Thoracic aorta (tissue), 2 donors: ENCODE results near the gene MB. TPM values are rescaled to one million over a fixed set of nuclear protein-coding genes. Genes with fewer than 3 reads are reported as not detected.

Experiments used
- ATAC-seq: fragments of 150-250 bp; one replicate; pipeline ENCODE4 v1.8.0; 2017; ENCODE audit warnings: low read depth; ENCODE audit not compliant: insufficient number of reproducible peaks, low FRiP score
- DNase-seq: peaks from one replicate; pipeline ENCODE4 v3.0.0-alpha.2; 2020; ENCODE audit warnings: low spot score
- H3K27ac ChIP-seq, 2 donors: fragments of 200-600 bp; sonication (generic); 1 replicate in 1 of 2; 2 replicates in 1 of 2; pipeline ENCODE4 v1.5.1; 2016; ENCODE audit warnings: mild to moderate bottlenecking in 2 of 2, moderate library complexity in 2 of 2
- H3K27me3 ChIP-seq: fragments of 200-600 bp; sonication (generic); replicated peaks from 2 replicates; pipeline ENCODE4 v1.6.0; 2016; ENCODE audit warnings: mild to moderate bottlenecking; ENCODE audit not compliant: insufficient read depth
- H3K36me3 ChIP-seq: fragments of 200-600 bp; sonication (generic); one replicate; pipeline ENCODE4 v1.5.1; 2016
- H3K4me1 ChIP-seq, 2 donors: fragments of 200-600 bp; sonication (generic); 1 replicate in 1 of 2; 2 replicates in 1 of 2; pipeline versions ENCODE4 v1.5.1 to v1.6.0; 2016; ENCODE audit warnings: low read depth in 2 of 2, mild to moderate bottlenecking in 1 of 2; ENCODE audit not compliant: control insufficient read depth in 1 of 2
- H3K4me3 ChIP-seq: fragments of 200-600 bp; sonication (generic); 2 replicates; pipeline ENCODE4 v1.5.1; 2016; ENCODE audit warnings: mild to moderate bottlenecking
- H3K9me3 ChIP-seq: fragments of 200-600 bp; sonication (generic); 2 replicates; pipeline ENCODE4 v1.5.1; 2016
- total RNA-seq, 2 donors: library from RNA; depleted of rRNA; stranded (reverse); fragments of >200 nt; gene quantifications; one replicate each; pipeline versions ENCODE4 v1.1.0 to v1.2.3, GENCODE V29; 2016
- TF ChIP-seq, protein P1 (sequence below): fragments of 200-600 bp; sonication (generic); IDR thresholded peaks from one replicate; pipeline ENCODE4 v1.5.1; 2019; ENCODE audit warnings: antibody characterized with exemption

The MB gene
- total RNA-seq, 2 donors from 2014 or later = not detected

GRCh38 chr22:35637254-35637653 is 20.1 kb upstream of the MB start:
- Histone ChIP-seq H3K27ac (peak overlapping the region in 1 of 2 donors; percentile 64), H3K4me3 (no peak overlapping the region), H3K9me3 (no peaks in the 10 kb centered on the region), H3K4me1 (peaks cover 5 to 20% of the 10 kb centered on the region in 2 donors), H3K36me3 (no peaks in the 10 kb centered on the region), H3K27me3 (no peaks in the 10 kb centered on the region)
- ATAC-seq (no peak), DNase-seq (no peak)
- TF ChIP-seq, protein P1, sequence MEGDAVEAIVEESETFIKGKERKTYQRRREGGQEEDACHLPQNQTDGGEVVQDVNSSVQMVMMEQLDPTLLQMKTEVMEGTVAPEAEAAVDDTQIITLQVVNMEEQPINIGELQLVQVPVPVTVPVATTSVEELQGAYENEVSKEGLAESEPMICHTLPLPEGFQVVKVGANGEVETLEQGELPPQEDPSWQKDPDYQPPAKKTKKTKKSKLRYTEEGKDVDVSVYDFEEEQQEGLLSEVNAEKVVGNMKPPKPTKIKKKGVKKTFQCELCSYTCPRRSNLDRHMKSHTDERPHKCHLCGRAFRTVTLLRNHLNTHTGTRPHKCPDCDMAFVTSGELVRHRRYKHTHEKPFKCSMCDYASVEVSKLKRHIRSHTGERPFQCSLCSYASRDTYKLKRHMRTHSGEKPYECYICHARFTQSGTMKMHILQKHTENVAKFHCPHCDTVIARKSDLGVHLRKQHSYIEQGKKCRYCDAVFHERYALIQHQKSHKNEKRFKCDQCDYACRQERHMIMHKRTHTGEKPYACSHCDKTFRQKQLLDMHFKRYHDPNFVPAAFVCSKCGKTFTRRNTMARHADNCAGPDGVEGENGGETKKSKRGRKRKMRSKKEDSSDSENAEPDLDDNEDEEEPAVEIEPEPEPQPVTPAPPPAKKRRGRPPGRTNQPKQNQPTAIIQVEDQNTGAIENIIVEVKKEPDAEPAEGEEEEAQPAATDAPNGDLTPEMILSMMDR = no peak

GRCh38 chr22:35634943-35635540 is 17.9 kb upstream of the MB start:
- ATAC-seq (no peak), DNase-seq (no peak)
- Histone ChIP-seq H3K36me3 (no peaks in the 10 kb centered on the region), H3K9me3 (no peaks in the 10 kb centered on the region), H3K27ac (no peak overlapping the region), H3K4me3 (no peak overlapping the region), H3K4me1 (peaks cover 5 to 26% of the 10 kb centered on the region in 2 donors), H3K27me3 (no peaks in the 10 kb centered on the region)
- TF ChIP-seq, protein P1 = no peak

GRCh38 chr22:35634015-35634414 is 16.9 kb upstream of the MB start:
- peaks cover 12 to 35% of the 10 kb centered on the region in 2 donors for H3K4me1 ChIP-seq
- no peaks in the 10 kb centered on the region for H3K27me3 ChIP-seq
- ATAC-seq = no peak
- H3K27ac ChIP-seq = no peak overlapping the region
- no peaks in the 10 kb centered on the region for H3K36me3 ChIP-seq
- no peak overlapping the region for H3K4me3 ChIP-seq
- H3K9me3 ChIP-seq = no peaks in the 10 kb centered on the region
- TF ChIP-seq, protein P1 = no peak
- DNase-seq = no peak

- H3K36me3 ChIP-seq = no peaks in the 10 kb centered on the region
- H3K4me3 ChIP-seq = no peak overlapping the region
- no peak overlapping the region for H3K27ac ChIP-seq
- TF ChIP-seq, protein P1 = no peak
- DNase-seq = no peak
- H3K9me3 ChIP-seq = no peaks in the 10 kb centered on the region
- no peak for ATAC-seq
- H3K4me1 ChIP-seq = peaks cover 7 to 33% of the 10 kb centered on the region in 2 donors
- H3K27me3 ChIP-seq = no peaks in the 10 kb centered on the region
Measured at GRCh38 chr22:35633520-35633919, 16.4 kb upstream of the MB start.

- TF ChIP-seq, protein P1 = no peak
- no peak overlapping the region for H3K4me3 ChIP-seq
- peaks cover 7 to 29% of the 10 kb centered on the region in 2 donors for H3K4me1 ChIP-seq
- H3K27me3 ChIP-seq = no peaks in the 10 kb centered on the region
- no peaks in the 10 kb centered on the region for H3K36me3 ChIP-seq
- DNase-seq = no peak
- ATAC-seq = no peak
- no peak overlapping the region for H3K27ac ChIP-seq
- no peaks in the 10 kb centered on the region for H3K9me3 ChIP-seq
Measured at GRCh38 chr22:35632935-35633334, 15.8 kb upstream of the MB start.
